Left ventricle myocardium superior (tissue), 1 donor: ENCODE results near the gene MVK. TPM values are rescaled to one million over a fixed set of nuclear protein-coding genes. Genes with fewer than 3 reads are reported as not detected.
A peak's percentile ranks its signal among the peaks of the same experiment; 100 is the strongest.

Experiments
- ATAC-seq: fragments of 200-7000 bp; cut with Tn5 transposase; one replicate; pipeline ENCODE4 v1.9.1; 2020; ENCODE audit warnings: mild to moderate bottlenecking, moderate library complexity
- DNase-seq: peaks from one replicate; pipeline ENCODE4 v3.0.0-alpha.2; 2020
- intact Hi-C: fragments of 100-400 bp; cut with micrococcal nuclease; formaldehyde crosslinking; loops from one replicate; pipeline ENCODE4 v1.11.0; 2022
- long read RNA-seq: library from polyadenylated mRNA; unstranded; transcript quantifications from one replicate; pipeline ENCODE4 v2.0.0, GENCODE V29; 2021
- total RNA-seq: library from RNA; stranded (reverse); fragmentation: NEBNext Ultra II Directional; extraction: Animal tissue kit (Norgen Biotek cat#: 25700); gene quantifications from one replicate; pipeline ENCODE4 v1.2.1, GENCODE V29; 2021
- donor health status: DM: no; HTN: yes; CAD: no; lungs with severe emphysema.

The MVK gene
- total RNA-seq, result 9.7 TPM
- long read RNA-seq, transcript MVK-201 (11 exons, 1,956 nt), result major isoform, 29 of 38 reads
- long read RNA-seq, partial matches to known transcripts, result 3 of 38 reads
- long read RNA-seq, other reads (novel, unspliced or antisense), result 5 of 38 reads

DNA sequence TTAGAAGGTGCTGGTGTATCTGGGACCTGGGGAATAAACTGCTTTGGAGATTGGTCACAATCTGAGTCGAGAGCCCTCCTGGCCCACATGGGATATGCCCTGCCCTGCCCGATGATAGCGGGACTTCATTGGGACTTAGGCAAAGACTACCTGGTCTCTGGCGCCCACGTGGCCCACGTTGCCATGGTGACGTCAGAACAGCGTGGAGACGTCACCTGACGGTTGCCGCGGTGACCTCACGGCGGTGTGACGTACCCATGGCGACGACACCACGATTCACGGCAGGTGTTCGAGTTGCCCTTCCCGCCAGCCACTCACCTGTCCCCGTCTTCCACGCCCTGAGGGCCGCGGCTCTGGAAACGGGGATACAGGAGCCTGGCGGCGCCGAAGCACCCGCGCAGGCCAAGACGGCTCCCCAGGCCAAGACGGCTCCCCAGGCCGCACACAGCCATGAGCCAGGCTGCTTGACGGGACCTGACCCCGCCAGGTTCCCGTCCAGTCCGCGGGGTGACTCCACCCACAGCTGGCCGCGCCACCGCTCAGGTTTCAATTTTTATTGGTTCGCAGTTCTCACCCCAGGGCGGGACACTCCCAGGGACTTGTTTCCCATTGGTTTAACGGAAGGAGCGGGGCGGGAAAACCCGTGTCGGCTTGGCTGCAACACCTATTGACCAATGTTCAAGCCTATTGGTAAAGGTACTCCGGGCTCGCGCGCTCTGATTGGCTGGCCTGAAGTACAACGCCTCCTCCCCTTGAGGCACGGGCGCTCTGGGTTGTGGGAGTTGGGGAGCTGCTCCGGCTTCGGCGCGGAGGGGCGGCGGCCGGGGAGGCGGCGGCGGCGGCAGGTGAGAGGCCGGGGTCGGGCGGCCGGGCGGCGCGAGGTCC is at the start of gene MVK, which contains the start of gene MMAB:
Gene MVK (plus strand): TSS at position 766 of the 885 bp plus-strand sequence. CDS start 1,029 bp downstream, outside the sequence.
Gene MMAB (minus strand): TSS at position 476 of the 885 bp plus-strand sequence. CDS start 24 bp downstream, at position 452.
- intact Hi-C loops, result no loop called here
- ATAC-seq (peak; percentile 99), DNase-seq (peak; percentile 98)

DNA sequence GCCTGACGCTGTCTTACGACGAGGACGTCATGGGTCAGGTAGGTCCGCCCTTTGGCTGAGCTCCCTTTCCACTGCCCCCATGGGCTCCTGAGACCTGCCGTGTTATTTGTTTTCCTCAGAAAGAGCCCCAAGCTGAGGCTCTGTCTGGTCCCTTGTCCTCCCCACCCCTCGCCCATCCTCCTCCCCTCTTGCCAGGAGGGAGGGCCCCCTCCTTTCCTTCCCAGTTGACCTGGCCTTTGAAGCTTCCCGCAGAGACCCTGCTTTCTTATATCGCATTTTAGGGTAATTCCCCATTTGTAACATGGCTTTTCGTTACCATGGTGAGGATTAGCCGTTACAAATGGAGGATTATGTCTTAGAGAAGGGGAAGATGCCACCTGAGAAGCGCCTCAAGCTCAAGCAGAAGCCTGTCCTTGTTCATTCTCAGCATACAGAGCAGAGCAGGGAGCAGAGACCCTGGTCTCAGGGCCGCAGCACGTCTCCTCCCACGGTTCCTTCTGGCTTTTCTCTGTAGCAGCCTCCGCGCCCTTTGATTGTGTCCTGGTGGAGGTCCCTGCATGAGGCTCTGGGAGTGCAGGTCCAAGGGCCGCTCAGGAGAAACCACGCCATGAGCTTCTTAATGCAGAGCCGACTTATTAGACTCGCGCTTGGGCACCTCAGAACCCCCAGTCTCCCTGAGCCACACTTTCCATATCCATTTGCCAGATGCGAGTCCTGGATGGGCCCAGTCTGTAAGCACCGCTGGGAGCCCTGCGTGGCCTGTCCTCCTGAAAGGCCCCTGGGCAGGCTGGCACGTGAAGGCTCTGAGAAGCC is 48.9 kb upstream of the MVK start:
- DNase-seq (no peak), ATAC-seq (no peak)
- intact Hi-C loops, result no loop called here

- ATAC-seq (no peak), DNase-seq (no peak)
- intact Hi-C loops, result no loop called here
Measured at GRCh38 chr12:109525279-109525585, 48.4 kb upstream of the MVK start.

GRCh38 chr12:109527489-109528123 is 46.0 kb upstream of the MVK start:
- DNase-seq (no peak), ATAC-seq (no peak)
- intact Hi-C loops, result no loop called here

GRCh38 chr12:109529691-109530640 is 43.6 kb upstream of the MVK start:
- intact Hi-C loops, result no loop called here
- ATAC-seq (peak; percentile 41), DNase-seq (no peak)

GRCh38 chr12:109531411-109531810 is 42.2 kb upstream of the MVK start:
- DNase-seq (no peak), ATAC-seq (no peak)
- intact Hi-C loops, result no loop called here

GRCh38 chr12:109532721-109533486 is 40.7 kb upstream of the MVK start:
- DNase-seq, result peak; percentile 17
- ATAC-seq, result no peak
- intact Hi-C loops, result no loop called here

- DNase-seq (no peak), ATAC-seq (no peak)
- intact Hi-C loops, result no loop called here
Measured at GRCh38 chr12:109533487-109533740, 40.2 kb upstream of the MVK start.

GRCh38 chr12:109534456-109534855 is 39.1 kb upstream of the MVK start:
- ATAC-seq (no peak), DNase-seq (no peak)
- intact Hi-C loops, result no loop called here

DNA sequence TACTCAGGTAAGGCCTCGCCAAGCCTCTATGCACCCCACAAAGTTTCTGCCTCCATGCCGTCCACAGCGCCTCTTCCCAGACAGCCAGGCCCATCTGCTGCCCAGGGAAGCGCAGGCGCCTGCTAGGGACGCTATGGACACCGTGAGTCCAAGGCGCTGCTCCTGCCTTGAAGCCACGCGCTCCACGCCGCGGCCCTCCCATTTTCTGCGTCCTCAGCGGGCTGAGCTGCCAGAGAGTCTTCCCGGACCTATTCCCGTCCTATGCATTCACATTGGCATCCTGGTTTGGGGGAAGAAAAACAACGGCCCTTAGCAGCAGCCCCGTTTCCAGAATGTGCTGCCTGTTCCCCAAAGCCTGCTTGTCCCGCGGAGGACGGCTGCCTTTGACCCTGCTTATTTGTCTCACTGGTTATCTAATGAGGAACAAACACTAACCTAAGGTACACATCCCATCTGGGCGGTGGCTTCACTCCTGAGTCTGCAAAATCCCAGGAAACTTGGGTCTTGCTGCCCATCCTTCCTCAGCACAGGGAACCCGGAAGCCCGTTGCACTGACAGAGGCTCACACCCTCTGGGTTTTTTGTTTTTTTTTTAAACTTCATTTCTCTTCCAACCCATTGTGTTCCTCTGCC is 38.2 kb upstream of the MVK start:
- intact Hi-C loops, result no loop called here
- DNase-seq, result no peak
- ATAC-seq, result no peak

GRCh38 chr12:109535863-109536250 is 37.7 kb upstream of the MVK start:
- ATAC-seq (no peak), DNase-seq (no peak)
- intact Hi-C loops, result no loop called here

DNA sequence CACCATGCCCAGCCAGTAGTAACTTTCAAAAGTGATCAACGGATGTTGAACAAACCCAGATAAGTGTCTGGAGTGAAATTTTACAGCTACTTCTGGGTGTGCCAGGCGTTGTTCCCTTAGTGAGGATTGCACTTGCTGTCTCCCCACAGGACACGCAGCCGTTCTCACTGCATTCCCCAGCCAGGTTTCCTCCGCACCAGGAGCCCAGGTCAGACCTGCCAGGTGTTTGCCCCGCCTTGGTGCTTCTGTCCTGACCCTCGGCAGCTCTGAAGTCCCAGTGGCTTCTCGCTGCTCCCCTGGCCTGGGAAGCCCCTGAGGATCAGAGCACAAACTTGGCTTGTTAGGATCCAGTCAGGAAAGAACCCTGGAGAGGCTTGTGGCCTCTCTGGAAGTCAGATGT is 36.5 kb upstream of the MVK start:
- ATAC-seq (no peak), DNase-seq (no peak)
- intact Hi-C loops, result no loop called here

- ATAC-seq (no peak), DNase-seq (no peak)
- intact Hi-C loops, result no loop called here
Measured at GRCh38 chr12:109538191-109538863, 35.3 kb upstream of the MVK start.

GRCh38 chr12:109539508-109539907 is 34.1 kb upstream of the MVK start:
- intact Hi-C loops, result no loop called here
- no peak for ATAC-seq
- no peak for DNase-seq

DNA sequence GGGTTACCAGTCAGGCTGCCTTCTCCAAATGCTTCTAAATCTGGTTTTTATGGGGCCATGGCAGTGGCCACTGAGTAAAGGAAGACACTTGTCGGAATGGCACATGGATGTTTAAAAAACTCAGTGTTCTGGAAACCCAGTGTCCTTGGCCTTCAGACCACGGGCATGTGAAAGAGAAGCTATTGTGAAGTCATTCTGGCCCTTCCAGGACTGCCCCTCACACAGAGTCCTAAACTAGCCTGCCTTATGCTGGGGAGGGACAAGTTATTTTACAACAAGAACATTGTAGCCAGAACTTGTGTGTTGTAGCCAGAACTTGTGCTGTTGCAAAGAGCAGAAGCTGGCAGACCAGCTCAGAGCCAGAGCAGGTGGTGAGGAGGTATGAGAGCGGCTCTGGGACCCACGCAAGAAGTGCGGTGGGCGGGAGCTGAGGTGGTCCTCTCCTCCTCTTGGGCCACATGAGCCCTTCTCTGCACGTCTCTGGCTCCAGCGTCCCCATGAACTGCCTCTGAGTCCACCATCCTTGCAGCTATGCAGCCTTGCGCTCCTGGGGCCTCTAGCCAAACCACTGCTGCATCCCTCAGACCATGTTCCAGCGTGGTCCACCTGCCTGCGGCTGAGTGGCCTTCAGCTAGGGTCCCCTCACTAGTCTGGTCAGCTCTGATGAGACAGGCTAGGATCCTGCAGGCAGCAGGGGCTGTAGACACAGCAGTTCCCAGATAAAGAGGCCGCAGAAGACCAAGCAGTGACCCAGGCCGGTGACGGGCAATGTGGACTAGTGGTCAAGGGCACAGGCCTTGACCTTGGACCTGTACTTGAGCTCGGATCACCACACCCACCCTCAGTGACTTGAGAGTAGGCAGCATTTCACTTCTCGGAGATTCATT is 32.8 kb upstream of the MVK start:
- DNase-seq, result no peak

DNA sequence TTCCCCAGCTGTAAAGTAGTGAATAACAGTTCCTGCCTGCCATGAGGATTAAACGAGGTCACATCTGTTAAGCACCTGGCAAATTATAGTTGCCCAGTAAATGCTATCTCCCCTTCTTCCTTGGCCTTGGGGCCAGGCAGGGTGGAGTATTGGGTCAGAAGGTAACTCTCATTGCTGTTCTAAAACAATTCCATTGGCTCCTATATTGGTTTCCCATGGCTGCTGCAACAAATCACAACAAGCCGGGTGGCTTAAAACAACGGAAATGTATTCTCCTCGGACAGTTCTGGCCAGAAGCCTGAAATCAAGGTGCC is 32.2 kb upstream of the MVK start:
- intact Hi-C loops, result no loop called here
- DNase-seq, result no peak
- no peak for ATAC-seq

More for the DNA sequence above, 32.8 kb upstream of the MVK start:
- ATAC-seq, result no peak
- intact Hi-C loops, result no loop called here
